CD4-positive, alpha-beta T cell treated with Interferon alpha-2 for 1 hour (primary cell): ENCODE data around the gene ZNF385B.

Experiments
- DNase-seq, 2 donors: peaks; one replicate each; pipeline ENCODE4 v3.0.0-alpha.2; 2020 to 2022

The ZNF385B gene

GRCh38 chr2:179543361-179543901 lies 318.0 kb downstream of the ZNF385B start:
- DNase-seq = no peak

GRCh38 chr2:179541586-179541985 lies 319.8 kb downstream of the ZNF385B start:
- DNase-seq = no peak

- no peak for DNase-seq
These were observed 322.3 kb downstream of the ZNF385B start for GRCh38 chr2:179539124-179539511.

GRCh38 chr2:179538406-179539123 lies 322.8 kb downstream of the ZNF385B start:
- DNase-seq = no peak

- DNase-seq = no peak
These were observed 325.2 kb downstream of the ZNF385B start for GRCh38 chr2:179536185-179536584.

GRCh38 chr2:179533875-179534274 lies 327.5 kb downstream of the ZNF385B start:
- no peak for DNase-seq

- no peak for DNase-seq
These were observed 328.5 kb downstream of the ZNF385B start for GRCh38 chr2:179532863-179533278.

GRCh38 chr2:179528576-179529069 lies 332.8 kb downstream of the ZNF385B start:
- no peak for DNase-seq

GRCh38 chr2:179525340-179525739 lies 336.1 kb downstream of the ZNF385B start:
- no peak for DNase-seq

GRCh38 chr2:179524809-179525339 lies 336.5 kb downstream of the ZNF385B start:
- no peak for DNase-seq

- no peak for DNase-seq
These were observed 339.5 kb downstream of the ZNF385B start for GRCh38 chr2:179521944-179522343.

GRCh38 chr2:179518830-179519229 lies 342.6 kb downstream of the ZNF385B start:
- no peak for DNase-seq

- DNase-seq = no peak
These were observed 348.2 kb downstream of the ZNF385B start for GRCh38 chr2:179513181-179513580.

- no peak for DNase-seq
These were observed 349.0 kb downstream of the ZNF385B start for GRCh38 chr2:179512281-179513035.

GRCh38 chr2:179511105-179511789 lies 350.2 kb downstream of the ZNF385B start:
- DNase-seq = no peak

GRCh38 chr2:179495315-179495714 lies 366.1 kb downstream of the ZNF385B start:
- DNase-seq = no peak

GRCh38 chr2:179488563-179488962 lies 372.8 kb downstream of the ZNF385B start:
- DNase-seq = no peak

GRCh38 chr2:179487010-179487731 lies 374.2 kb downstream of the ZNF385B start:
- no peak for DNase-seq

GRCh38 chr2:179483131-179483530 lies 378.3 kb downstream of the ZNF385B start:
- no peak for DNase-seq

GRCh38 chr2:179479947-179480346 lies 381.5 kb downstream of the ZNF385B start:
- DNase-seq = no peak

GRCh38 chr2:179478771-179479170 lies 382.6 kb downstream of the ZNF385B start:
- no peak for DNase-seq

GRCh38 chr2:179470992-179471391 lies 390.4 kb downstream of the ZNF385B start:
- DNase-seq = no peak
